Esophagus muscularis mucosa (tissue), 4 donors: Measurements from ENCODE around the gene ASPRV1. TPM values are rescaled to one million over a fixed set of nuclear protein-coding genes. Genes with fewer than 3 reads are reported as not detected.

Experiments
- DNase-seq: peaks from one replicate; pipeline ENCODE4 v3.0.0-alpha.2; 2017; ENCODE audit errors: extremely low spot score
- H3K27ac ChIP-seq, 4 donors: fragments of 200-600 bp; sonication (generic); replicated peaks in 1 of 4; 1 replicate in 3 of 4; 2 replicates in 1 of 4; pipeline ENCODE4 v1.5.1; 2016 to 2019; ENCODE audit warnings: mild to moderate bottlenecking in 1 of 4
- H3K27me3 ChIP-seq, 4 donors: fragments of 200-600 bp; sonication (generic); one replicate each; pipeline versions ENCODE4 v1.5.1 to v1.6.0; 2016 to 2019
- H3K36me3 ChIP-seq, 4 donors: fragments of 200-600 bp; sonication (generic); one replicate each; pipeline ENCODE4 v1.5.1; 2016 to 2019
- H3K4me1 ChIP-seq, 4 donors: fragments of 200-600 bp; sonication (generic); one replicate each; pipeline ENCODE4 v1.5.1; 2016 to 2019
- H3K4me3 ChIP-seq, 4 donors: fragments of 200-600 bp; sonication (generic); 1 replicate in 2 of 4; 2 replicates in 2 of 4; pipeline ENCODE4 v1.5.1; 2016 to 2019; ENCODE audit warnings: mild to moderate bottlenecking in 4 of 4, moderate library complexity in 1 of 4
- H3K9me3 ChIP-seq, 4 donors: fragments of 200-600 bp; sonication (generic); 1 replicate in 3 of 4; 2 replicates in 1 of 4; pipeline ENCODE4 v1.5.1; 2016 to 2019
- EP300 ChIP-seq: sonication (generic); formaldehyde crosslinking; IDR thresholded peaks from one replicate; pipeline ENCODE4 v1.6.1; 2017; ENCODE audit warnings: antibody characterized with exemption
- POLR2A ChIP-seq: fragments of 450-650 bp; IDR thresholded peaks from one replicate; pipeline ENCODE4 v1.6.1; 2017; ENCODE audit warnings: antibody characterized with exemption, moderate library complexity, mild to moderate bottlenecking, low read depth
- POLR2AphosphoS5 ChIP-seq, 2 donors: sonication (generic); formaldehyde crosslinking; IDR thresholded peaks; one replicate each; pipeline ENCODE4 v1.6.1; 2017; ENCODE audit warnings: antibody characterized with exemption in 2 of 2
- WGBS: methylation state at CpG from one replicate; pipeline ENCODE4 v1.1.5; 2018; 5-methylcytosine and 5-hydroxymethylcytosine counted together
- intact Hi-C: fragments of 100-400 bp; cut with DNase I; formaldehyde crosslinking; loops from one replicate; pipeline ENCODE4 v1.15.1; 2023
- total RNA-seq, 4 donors: library from RNA; depleted of rRNA; stranded (reverse); fragments of >200 nt; gene quantifications; one replicate each; pipeline versions ENCODE4 v1.1.0 to v1.2.1, GENCODE V29; 2016
- TF ChIP-seq, protein P1 (sequence below), 3 experiments: fragments of 200-600 bp in 2 of 3; fragments of 450-650 bp in 1 of 3; sonication (generic) in 2 of 3; IDR thresholded peaks; one replicate each; pipeline ENCODE4 v1.5.1; 2017 to 2019; ENCODE audit warnings: antibody characterized with exemption in 3 of 3, mild to moderate bottlenecking in 2 of 3, moderate library complexity in 1 of 3

Gene ASPRV1
- total RNA-seq, 4 donors from 2014 or later: 1.2 to 1.7 (median 1.6) TPM

DNA sequence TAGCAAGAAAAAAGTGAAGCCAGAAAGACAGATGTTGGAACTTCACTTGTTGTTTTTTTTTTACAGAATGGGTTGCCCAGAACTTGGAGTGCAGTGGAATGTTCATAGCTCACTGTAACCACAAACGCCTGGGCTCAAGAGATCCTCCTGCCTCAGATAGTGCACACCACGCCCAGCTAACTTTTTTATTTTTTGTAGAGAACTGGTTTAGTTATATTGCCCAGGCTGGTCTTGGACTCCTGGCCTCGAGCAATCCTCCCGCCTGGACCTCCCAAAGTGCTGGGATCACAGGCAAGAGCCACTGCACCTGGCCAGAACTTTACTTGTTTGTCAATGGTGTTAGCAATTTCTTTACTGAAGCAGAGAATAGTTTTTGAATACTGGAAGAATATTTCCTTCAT, 11.9 kb upstream of the ASPRV1 start:
- TF ChIP-seq, protein P1, sequence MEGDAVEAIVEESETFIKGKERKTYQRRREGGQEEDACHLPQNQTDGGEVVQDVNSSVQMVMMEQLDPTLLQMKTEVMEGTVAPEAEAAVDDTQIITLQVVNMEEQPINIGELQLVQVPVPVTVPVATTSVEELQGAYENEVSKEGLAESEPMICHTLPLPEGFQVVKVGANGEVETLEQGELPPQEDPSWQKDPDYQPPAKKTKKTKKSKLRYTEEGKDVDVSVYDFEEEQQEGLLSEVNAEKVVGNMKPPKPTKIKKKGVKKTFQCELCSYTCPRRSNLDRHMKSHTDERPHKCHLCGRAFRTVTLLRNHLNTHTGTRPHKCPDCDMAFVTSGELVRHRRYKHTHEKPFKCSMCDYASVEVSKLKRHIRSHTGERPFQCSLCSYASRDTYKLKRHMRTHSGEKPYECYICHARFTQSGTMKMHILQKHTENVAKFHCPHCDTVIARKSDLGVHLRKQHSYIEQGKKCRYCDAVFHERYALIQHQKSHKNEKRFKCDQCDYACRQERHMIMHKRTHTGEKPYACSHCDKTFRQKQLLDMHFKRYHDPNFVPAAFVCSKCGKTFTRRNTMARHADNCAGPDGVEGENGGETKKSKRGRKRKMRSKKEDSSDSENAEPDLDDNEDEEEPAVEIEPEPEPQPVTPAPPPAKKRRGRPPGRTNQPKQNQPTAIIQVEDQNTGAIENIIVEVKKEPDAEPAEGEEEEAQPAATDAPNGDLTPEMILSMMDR (IDR thresholded peaks at IDR 0.05): no peak
- TF ChIP-seq POLR2A (no peak), EP300 (no peak), POLR2AphosphoS5 (IDR thresholded peaks at IDR 0.05) (no peak)
- DNase-seq: no peak
- no peaks in the 10 kb centered on the region for H3K27me3 ChIP-seq
- intact Hi-C loops: no loop called here
- 71% methylated on average over 4 of the region's 4 CpGs for WGBS
- H3K4me3 ChIP-seq: no peak overlapping the region
- no peaks in the 10 kb centered on the region for H3K4me1 ChIP-seq
- no peaks in the 10 kb centered on the region for H3K36me3 ChIP-seq
- no peak overlapping the region for H3K27ac ChIP-seq
- H3K9me3 ChIP-seq: no peaks in the 10 kb centered on the region

DNA sequence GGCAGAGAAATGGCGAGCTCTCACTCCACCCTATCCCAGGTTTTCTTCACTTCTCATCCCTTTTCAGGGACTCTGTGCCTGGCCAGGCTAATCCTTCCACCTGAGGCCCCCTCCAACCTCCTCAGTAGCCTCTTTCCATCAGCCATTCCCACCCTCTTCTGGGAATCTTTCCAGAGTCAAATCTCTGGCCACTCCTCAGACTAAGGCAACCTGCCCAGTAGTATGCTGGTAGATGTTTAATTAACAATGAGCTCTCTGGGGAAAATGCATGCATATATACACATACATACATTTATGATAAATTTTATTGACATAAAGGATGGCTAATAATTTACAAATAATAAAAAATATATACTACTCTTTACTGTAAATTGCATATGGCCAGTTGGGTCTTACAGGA, 11.4 kb upstream of the ASPRV1 start:
- TF ChIP-seq, protein P1 (IDR thresholded peaks at IDR 0.05): no peak
- TF ChIP-seq POLR2A: no peak
- TF ChIP-seq POLR2AphosphoS5 (IDR thresholded peaks at IDR 0.05): no peak
- no peak for TF ChIP-seq EP300
- intact Hi-C loops: no loop called here
- no peaks in the 10 kb centered on the region for H3K4me1 ChIP-seq

DNA sequence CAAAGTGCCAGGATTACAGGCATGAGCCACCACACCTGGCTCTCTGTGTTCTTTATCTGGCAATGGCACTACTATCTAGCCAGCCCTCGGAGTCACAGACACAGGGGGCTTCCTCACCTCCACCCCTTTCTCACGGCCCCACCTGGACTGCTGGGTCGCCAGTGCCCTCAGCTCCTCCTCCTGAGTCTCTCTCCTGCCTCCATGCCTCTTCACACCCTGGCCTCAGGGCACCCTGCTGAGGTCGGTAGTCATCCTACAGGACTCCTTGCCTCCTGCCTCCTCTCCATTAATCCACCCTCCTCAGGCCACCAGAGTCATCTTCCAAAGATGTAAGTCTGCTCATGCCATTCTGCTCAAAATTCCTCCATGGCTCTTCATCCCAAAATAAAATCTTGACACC, 8.6 kb upstream of the ASPRV1 start:
- H3K36me3 ChIP-seq: no peaks in the 10 kb centered on the region
- no peaks in the 10 kb centered on the region for H3K4me1 ChIP-seq
- no peak overlapping the region for H3K27ac ChIP-seq
- H3K4me3 ChIP-seq: no peak overlapping the region
- TF ChIP-seq, protein P1 (IDR thresholded peaks at IDR 0.05): no peak
- TF ChIP-seq EP300 (no peak), POLR2A (no peak), POLR2AphosphoS5 (IDR thresholded peaks at IDR 0.05) (no peak)
- DNase-seq: no peak
- intact Hi-C loops: no loop called here
- no peaks in the 10 kb centered on the region for H3K27me3 ChIP-seq
- 71% methylated on average over 4 of the region's 4 CpGs for WGBS
- no peaks in the 10 kb centered on the region for H3K9me3 ChIP-seq

More for the DNA sequence above, 11.4 kb upstream of the ASPRV1 start:
- DNase-seq: no peak
- H3K9me3 ChIP-seq: no peaks in the 10 kb centered on the region
- no peak overlapping the region for H3K27ac ChIP-seq
- no peaks in the 10 kb centered on the region for H3K27me3 ChIP-seq
- 93% methylated on average over 1 of the region's 1 CpG for WGBS
- no peaks in the 10 kb centered on the region for H3K36me3 ChIP-seq
- H3K4me3 ChIP-seq: no peak overlapping the region

DNA sequence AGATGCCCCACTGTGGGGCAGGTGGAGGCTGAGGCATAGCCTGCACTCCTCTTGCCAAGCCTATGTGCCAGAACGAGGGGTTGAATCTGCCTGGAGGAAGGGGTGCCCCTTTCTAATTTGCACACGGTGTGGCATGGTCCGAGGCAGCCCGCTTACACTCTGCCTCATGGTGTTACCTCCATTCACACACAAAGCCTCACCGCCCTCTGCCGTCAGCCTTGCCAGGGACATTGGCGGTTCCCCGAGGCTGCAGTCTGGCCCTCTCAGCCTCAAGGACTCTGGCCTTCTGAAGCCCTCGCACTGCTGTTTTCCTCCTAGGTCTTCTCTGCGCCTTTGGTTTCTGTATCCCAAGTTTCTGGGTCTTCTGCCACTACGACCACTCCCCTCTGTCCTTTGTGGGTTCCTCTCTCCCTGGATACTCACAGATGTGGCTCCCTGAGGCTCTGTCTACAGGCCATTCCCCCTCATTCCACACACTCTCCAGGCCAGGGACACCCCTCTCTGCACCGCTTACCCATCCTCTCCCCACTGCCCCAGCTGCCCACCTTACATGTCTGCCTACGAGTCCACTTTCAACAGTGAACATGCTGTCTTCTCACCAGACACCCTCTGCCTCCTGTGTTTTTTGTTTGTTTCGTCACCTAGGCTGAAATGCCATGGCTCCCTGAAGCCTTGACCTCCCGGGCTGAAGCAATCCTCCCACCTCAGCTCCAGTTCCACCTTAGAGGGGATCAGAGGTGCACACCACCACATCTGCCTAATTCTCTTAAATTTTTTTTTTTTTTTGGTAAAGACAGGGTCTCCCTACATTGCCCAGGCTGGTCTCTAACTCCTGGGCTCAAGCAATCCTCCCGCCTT, 7.9 kb upstream of the ASPRV1 start:
- TF ChIP-seq POLR2A: no peak
- TF ChIP-seq POLR2AphosphoS5 (IDR thresholded peaks at IDR 0.05): no peak
- TF ChIP-seq, protein P1 (IDR thresholded peaks at IDR 0.05): no peak
- no peak for TF ChIP-seq EP300

DNA sequence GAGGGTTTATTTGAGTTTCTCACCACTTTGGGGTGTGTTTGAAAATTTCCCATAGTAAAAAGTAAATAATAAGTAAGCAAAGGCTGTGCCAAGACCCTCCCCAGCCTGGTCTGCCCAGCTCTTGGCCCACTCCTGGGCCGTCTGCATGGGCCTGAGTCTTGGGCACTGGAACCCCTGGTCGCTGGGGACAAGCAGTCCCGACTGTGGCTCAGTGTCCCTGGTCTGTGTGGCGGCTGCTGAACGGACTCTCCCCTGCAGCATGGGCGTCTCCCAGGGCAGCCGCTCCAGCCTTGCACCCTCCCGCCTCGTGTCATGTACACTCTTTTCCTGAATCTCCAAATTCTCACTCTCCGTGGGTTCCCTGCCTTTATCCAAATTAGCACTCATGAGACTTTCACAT, 7.2 kb upstream of the ASPRV1 start:
- WGBS: 87% methylated on average over 10 of the region's 10 CpGs
- Histone ChIP-seq H3K27ac (no peak overlapping the region), H3K36me3 (no peaks in the 10 kb centered on the region), H3K27me3 (no peaks in the 10 kb centered on the region), H3K9me3 (no peaks in the 10 kb centered on the region), H3K4me3 (no peak overlapping the region), H3K4me1 (no peaks in the 10 kb centered on the region)
- DNase-seq: no peak
- no peak for TF ChIP-seq POLR2AphosphoS5 (IDR thresholded peaks at IDR 0.05)
- TF ChIP-seq POLR2A: no peak
- no peak for TF ChIP-seq EP300
- TF ChIP-seq, protein P1 (IDR thresholded peaks at IDR 0.05): no peak
- intact Hi-C loops: no loop called here

More for the DNA sequence above, 7.9 kb upstream of the ASPRV1 start:
- Histone ChIP-seq H3K4me3 (no peak overlapping the region), H3K4me1 (no peaks in the 10 kb centered on the region), H3K36me3 (no peaks in the 10 kb centered on the region), H3K9me3 (no peaks in the 10 kb centered on the region), H3K27me3 (no peaks in the 10 kb centered on the region), H3K27ac (no peak overlapping the region)
- intact Hi-C loops: no loop called here
- WGBS: 90% methylated on average over 16 of the region's 16 CpGs
- DNase-seq: no peak
